NCI-H187 treated with DMSO at 0.1 percent for 48 hours (cell line): Measurements from ENCODE around the gene TELO2.

Source experiments
- DNase-seq: peaks from one replicate; lab custom pipeline; 2025; lab: John Stamatoyannopoulos, UW

Gene TELO2

GRCh38 chr16:1492923-1493745 is at the start of gene TELO2:
TSS of gene TELO2 (plus strand) at chr16:1493360. CDS start at chr16:1494282, 922 bp downstream.
- DNase-seq, result peak; percentile 24

- DNase-seq, result no peak
Observed at GRCh38 chr16:1443403-1443973, 49.7 kb upstream of the TELO2 start.

- no peak for DNase-seq
Observed at GRCh38 chr16:1443980-1444729, 49.0 kb upstream of the TELO2 start, which contains the start of gene CCDC154. TSS of gene CCDC154 (minus strand) at chr16:1444556. CDS start at chr16:1444322, 234 bp downstream.

- no peak for DNase-seq
Observed at GRCh38 chr16:1444730-1445517, 48.2 kb upstream of the TELO2 start.

GRCh38 chr16:1445518-1446203 is 47.5 kb upstream of the TELO2 start:
- DNase-seq, result no peak

- no peak for DNase-seq
Observed at GRCh38 chr16:1446296-1447080, 46.7 kb upstream of the TELO2 start.

- DNase-seq, result no peak
Observed at GRCh38 chr16:1447965-1448364, 45.2 kb upstream of the TELO2 start.

GRCh38 chr16:1448536-1449116 is 44.5 kb upstream of the TELO2 start:
- DNase-seq, result no peak

- no peak for DNase-seq
Observed at GRCh38 chr16:1449201-1449788, 43.9 kb upstream of the TELO2 start.

- no peak for DNase-seq
Observed at GRCh38 chr16:1450218-1450617, 42.9 kb upstream of the TELO2 start.

- DNase-seq, result no peak
Observed at GRCh38 chr16:1450841-1451240, 42.3 kb upstream of the TELO2 start.

- DNase-seq, result no peak
Observed at GRCh38 chr16:1451702-1452392, 41.3 kb upstream of the TELO2 start.

GRCh38 chr16:1452530-1452929 is 40.6 kb upstream of the TELO2 start:
- DNase-seq, result no peak

- no peak for DNase-seq
Observed at GRCh38 chr16:1453316-1453715, 39.8 kb upstream of the TELO2 start.

GRCh38 chr16:1454561-1454960 is 38.6 kb upstream of the TELO2 start:
- DNase-seq, result no peak

GRCh38 chr16:1455190-1456171 is 37.7 kb upstream of the TELO2 start:
- no peak for DNase-seq

GRCh38 chr16:1456951-1457350 is 36.2 kb upstream of the TELO2 start:
- no peak for DNase-seq
